Raji (cell line): Measurements from ENCODE around the gene AKAP8.

Experiments
- POLR2A ChIP-seq: IDR thresholded peaks from 2 replicates; pipeline ENCODE4 v1.6.1; 2011; ENCODE audit warnings: low read depth, low read length, control low read depth; ENCODE audit not compliant: insufficient read depth

AKAP8 gene

DNA sequence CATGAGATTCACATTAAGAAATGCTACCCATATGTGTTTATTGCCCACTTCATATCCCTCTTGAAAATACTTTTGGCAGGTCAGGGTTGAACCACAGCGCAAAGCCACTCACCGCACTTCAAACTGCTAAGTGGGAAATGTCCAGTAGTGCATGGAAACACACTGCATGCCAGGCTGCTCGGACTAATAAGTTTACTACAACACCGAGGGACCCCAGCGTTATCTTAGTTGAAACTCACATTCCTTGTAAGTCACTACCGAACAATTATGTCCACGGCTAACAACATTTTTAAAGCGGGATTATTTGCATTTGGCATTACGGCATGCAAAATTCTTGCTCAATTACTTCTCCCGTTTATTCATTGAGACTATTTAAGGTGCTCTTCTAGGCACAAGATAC is 51.3 kb downstream of the AKAP8 start:
- no peak for TF ChIP-seq POLR2A

- TF ChIP-seq POLR2A: no peak
Observed at GRCh38 chr19:15324791-15325519, 54.6 kb downstream of the AKAP8 start.

DNA sequence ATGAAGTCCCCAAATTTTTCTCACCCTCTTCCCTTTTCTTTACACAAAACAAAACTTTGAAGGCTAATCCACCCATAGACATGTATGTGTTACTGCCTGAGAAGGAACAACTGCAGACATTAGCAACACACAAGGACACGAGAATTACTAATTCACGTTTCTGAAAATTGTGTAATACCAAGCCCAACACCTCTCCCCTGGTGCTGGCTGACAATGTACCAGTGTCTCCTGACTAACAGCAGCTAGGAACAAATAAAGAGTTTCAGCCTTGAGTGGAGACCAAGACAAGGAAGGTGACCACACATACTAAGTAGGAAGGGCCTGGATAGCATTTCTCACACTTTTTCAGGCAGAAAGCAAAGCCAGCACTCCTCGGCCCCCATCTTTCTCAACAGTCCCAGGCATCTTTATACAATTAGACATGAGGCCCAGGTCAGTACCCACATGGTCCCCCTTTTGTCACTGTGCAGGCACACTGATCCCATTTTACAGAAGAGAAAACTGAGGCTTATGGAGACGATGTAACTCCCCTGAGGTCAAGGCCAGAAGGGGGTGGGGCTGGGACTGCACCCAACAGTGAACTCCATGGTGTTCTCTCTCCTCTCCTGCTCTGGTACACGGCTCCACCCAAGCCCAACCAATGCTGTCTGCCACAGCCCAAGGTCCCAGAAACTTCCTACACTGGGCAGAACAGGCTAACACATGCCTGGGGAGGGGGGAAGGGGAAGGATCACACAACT is 55.9 kb downstream of the AKAP8 start:
- TF ChIP-seq POLR2A: no peak

DNA sequence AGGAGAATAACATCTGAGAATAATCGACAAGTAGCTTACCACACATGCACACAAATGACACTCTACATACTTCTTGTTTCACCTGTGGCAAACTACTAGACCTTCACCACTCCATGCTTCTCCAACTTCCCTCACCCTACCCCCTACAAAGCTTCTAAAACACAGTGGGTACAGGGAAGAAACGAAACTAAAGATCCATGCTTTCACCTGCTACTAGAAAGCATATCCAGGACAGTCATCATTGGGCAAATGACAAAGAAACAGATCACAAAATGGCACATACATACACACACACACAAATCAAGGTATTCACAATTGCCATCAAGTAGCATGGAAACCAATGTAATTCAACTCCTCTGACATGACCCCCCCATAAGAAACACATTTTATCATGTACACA is 57.8 kb downstream of the AKAP8 start:
- no peak for TF ChIP-seq POLR2A

DNA sequence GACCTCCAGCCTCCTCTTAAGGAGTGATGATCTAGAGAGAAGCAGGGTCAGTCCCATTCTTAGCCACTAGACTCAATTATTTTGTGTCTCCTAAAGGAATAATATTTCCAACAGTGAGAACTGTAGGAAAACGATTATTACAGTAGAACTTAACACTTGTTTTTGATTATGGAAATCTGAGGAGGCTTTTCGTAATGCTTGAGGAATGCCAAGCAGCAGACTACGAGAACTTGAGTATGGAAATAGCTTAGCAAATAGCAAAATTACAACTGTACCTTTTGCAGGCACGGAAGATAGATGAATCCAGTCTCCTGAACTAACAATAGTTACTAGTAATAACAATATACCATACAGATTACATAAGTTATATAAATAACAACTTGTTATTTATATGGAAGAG is 59.5 kb downstream of the AKAP8 start:
- TF ChIP-seq POLR2A: no peak

DNA sequence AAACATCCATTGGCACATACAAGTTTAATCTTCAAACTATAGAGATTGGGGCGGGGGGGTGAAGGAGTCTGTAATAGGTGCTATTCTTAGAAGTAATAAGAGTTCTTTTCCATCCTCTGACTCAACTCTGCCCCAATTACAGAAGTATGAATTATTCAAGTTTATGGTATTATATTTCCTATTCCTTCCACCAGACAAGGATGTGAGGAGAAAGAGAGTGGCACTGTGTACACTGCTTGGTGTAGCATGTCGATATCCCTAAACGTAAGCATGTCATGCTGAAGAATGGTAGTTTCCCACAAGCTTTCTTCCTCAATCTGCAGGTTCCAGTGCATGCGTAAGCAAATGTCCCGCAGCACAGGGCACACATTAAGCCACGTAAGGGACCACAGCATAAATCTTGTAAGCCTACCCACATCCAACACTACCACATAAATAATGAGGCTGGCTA is 61.3 kb downstream of the AKAP8 start:
- no peak for TF ChIP-seq POLR2A

- TF ChIP-seq POLR2A: no peak
Observed at GRCh38 chr19:15317392-15318071, 62.1 kb downstream of the AKAP8 start.

DNA sequence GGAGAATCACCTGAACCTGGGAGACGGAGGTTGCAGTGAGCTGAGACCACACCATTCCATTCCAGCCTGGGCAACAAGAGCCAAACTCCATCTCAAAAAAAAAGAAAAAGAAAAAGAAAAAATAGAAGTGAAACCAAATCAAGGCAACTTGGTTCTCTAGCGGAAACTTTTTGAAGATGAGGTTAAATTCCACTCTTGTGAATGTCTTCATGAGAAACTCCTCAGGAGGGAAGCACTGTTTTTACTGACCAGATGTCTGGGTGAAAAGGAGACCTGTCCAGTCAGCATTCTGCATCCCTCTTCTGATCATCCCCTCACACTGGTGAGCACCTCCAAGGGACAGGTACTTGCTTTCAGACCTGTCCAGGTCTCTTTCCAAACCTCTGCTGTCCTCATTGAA is 63.1 kb downstream of the AKAP8 start:
- no peak for TF ChIP-seq POLR2A

DNA sequence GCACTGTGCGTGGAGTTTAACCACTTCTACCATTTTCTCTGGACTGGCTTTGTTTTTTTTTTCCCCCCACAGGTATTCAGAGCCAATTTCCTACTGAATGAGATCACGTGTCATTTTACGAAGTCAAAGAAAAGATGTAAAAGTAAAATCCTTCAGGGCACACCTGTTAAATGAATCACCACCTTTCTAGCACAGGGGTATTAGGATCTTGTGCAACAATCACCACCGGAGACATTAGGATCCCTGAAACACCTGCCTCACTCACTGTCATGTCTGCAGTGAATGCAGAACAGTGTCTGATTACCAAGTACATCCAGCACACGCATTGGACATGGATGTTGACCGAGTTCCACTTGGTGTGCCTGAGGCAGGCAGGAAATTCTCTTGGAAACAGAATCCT is 64.5 kb downstream of the AKAP8 start:
- no peak for TF ChIP-seq POLR2A

DNA sequence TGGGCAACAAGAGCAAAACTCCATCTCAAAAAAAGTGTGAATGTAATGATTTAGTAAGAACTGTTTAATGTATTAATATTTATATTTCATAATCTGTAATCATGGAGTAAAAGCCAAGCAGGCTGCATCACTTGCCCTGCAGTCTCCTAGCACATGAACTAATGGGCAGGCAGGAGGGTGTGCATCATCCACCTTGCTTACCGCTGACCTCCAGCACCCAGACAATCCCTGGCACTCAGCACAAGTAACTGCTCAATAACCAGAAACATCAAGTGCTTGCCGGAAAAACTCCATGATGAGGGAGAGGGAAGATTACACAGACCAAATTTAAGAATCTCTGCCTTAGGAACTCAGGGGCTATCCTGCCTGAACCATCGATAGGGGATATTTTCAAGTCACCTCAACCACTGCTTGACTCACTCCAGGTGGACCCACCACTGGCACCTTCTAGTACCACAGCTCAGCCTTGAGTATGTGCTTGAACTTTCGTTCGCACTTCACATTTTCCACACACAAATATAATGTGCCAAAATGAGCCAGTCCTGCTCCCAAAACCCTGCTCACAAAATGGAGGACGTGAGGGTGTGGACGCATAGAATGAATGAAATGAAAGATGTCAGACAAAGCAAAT is 65.8 kb downstream of the AKAP8 start:
- TF ChIP-seq POLR2A: no peak

- no peak for TF ChIP-seq POLR2A
Observed at GRCh38 chr19:15307169-15307568, 72.4 kb downstream of the AKAP8 start.

- TF ChIP-seq POLR2A: no peak
Observed at GRCh38 chr19:15305582-15306334, 73.8 kb downstream of the AKAP8 start.

- TF ChIP-seq POLR2A: no peak
Observed at GRCh38 chr19:15304140-15304705, 75.4 kb downstream of the AKAP8 start.
